Cerebellar cortex (tissue), 1 donor: ENCODE results near the gene PRLR.

Source experiments
- DNase-seq: peaks from one replicate; pipeline ENCODE4 v3.0.0-alpha.2; 2015; ENCODE audit warnings: low spot score

Gene PRLR

DNA sequence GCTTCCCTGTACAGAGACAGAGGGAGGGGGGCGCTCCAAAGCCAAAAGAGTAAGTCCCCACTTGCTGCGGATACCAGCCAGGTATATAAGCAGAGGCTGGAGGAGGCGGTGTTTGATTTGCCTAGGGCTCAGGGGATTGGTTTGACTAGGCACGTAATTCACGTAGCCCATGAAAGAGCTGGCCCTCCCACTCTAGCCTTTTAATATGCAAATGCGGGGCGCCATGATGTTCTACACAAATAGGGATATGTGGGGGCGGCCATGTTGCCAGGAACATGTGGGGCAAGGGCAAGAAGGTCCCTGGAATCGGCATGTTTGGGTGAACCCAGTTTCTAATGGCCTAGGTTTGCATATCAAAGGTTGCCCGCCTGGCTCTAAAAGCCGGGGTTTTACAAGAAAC, 3.3 kb upstream of the PRLR start:
- no peak for DNase-seq

DNA sequence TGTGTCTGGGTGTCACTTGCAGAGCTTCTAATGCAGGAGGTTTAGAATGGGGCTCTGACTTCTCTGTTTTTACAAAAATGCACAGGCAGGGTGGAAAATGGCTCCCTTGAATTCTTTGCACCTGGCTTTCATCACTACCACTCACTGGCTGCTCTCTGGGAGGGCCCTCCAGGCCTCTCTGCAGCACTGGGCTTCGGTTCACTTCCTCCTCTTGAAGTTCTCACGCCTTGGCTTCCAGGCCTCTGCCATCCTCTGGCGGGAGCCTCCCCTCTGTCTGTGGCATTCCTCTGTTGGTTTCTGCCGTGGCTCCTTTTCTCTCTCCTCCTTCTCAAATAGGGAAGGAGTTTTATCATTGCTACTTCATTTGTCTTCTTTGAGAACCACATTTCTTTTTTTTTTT, 2.8 kb upstream of the PRLR start:
- DNase-seq: no peak

DNA sequence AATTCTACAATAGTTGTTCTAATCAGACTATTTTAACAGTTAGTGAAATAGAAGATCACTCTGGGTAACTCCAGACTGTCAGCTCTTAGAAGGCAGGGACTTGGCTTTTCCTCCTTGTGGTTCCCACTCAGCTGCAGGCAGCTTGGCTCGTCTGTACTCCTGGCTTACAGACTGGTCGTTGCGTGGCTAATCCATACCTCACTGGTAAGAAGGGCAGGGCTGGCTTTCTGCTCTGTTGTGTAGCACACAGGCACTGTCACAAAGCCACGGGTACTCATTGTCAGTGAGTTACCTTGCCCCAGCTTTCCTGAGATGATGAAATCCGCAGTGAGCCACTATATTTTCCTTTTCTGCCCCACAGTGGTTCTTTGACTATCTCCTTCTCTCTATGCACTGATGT, 1.8 kb upstream of the PRLR start:
- DNase-seq: no peak

DNA sequence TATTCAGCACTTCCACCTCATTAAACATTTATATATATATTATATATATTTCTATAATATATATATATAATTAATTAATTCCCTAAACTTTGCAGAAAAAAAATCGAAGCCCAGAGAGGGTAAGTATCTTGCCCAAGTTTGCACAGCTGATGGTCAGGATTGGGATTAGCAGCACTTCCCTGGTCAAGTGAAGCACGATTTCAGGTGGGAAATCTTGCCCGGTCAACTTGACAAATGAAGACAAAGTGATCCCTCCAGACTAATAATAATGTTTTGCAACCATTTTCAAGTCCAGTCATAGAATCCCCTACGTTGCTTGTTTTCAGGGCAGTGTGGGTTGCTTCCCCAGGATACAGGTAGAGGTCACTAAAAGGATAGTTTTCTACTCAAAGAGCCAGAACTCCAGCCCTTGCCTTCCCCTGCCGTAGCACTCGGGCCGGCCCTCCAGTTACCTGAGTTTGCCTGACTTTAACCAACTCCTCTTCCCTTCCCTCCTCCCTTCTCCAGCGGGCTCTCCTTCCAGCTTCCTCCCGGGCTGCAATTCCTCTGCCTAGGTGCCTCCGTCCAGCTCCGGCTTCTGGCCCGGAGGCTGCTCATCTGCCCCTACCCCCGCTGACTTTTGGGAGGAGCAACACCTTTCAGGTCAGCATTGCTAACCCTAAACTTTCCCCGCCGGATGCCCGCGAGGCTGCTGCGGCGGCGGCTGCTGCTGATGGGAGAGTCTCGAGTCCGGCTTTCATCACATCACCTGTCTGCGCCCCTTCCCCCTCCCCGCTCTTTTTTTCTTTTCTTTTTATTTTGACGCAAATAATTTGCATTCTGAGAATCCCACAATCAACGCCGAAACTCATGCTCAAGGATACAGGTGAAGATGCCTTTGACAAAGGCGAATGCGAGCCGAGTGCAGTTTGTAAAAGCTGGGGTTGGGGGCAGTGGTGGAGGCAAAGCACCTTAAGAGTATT, 930 bp downstream of the PRLR start:
- DNase-seq: peak; percentile 11

DNA sequence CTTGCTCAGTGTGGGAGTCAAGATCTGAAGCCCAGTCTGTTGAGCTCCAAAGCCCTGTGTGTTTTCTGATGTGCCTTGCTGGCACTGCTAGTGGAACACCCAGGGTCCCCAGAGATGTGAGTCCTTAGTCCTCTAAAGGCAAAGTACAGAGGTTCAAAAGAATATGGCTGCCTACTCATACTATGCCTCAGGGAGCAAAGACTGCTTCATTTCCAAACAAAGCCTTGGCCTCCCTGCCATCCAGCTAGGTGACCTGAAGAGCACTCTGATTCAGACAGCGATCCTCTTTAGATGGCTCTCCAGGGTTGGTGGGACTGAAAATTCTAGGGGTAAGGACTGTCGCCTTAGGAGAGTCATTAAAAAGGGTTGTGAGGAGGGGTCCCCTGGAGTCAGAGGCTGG, 2.0 kb downstream of the PRLR start:
- DNase-seq: no peak

DNA sequence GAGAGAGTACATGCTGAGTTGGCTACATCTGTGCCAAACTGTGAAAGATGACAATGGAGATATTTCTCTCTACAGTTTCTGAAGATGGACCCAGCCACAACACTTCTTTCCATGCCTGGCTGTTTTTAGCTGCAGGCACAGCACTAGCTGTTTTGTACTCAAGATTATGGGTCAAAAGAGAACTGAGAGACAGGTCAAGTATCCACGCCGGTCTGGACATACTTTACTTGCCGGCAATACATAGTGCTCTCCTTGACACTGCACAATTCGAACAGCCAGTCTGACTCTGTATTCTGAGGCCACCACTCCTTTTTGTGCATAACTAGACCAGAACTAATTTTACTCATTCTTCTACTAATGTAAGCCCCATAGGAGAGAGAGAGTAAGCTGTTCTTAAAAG, 2.6 kb downstream of the PRLR start:
- DNase-seq: no peak

DNA sequence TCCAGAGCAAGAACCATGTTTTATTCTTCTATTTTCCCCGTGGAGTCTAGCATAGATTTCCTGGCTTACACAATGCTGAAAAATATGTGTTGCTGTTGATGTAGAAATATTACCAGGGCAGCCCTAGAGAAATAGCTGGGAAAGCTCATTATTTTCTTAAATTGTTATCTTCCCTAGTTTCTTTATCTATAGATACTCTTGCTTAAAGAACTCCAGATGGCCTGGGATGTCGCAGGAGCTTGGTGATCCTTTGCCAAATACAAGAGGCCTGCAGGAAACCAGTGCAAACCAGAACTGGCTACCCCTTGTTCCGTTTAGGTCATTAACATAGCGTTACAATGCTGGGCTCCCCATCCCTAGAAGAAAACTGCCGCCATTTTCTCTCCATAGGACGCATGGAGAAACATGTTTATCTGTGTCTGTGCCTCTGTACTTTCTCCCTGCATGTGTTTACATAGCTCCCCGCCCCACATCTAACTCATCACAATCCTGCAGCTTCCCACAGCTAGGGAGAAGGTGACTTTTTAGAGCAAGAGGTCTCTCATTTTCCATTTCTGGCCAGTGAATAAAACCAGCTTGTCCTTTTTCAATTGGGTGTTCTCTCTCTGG, 6.4 kb downstream of the PRLR start:
- no peak for DNase-seq

DNA sequence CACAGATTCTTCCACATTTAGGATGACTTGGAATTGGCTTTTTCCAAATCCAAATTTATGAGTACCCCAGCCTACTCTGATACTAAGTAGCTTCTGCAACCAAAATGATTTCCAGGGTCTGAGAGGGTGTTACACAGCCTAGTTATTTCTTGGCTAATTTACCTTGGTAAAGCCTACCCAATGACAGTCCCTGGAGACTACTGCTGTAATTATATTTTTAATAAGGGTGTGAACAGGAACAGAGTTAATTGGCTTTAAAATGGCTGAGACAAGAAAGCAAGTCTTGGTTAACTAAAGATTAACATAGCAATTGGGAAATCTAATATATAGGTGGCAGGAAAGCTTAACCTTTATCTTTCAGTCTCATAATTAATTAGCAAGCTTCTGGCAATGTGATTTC, 9.3 kb downstream of the PRLR start:
- no peak for DNase-seq

DNA sequence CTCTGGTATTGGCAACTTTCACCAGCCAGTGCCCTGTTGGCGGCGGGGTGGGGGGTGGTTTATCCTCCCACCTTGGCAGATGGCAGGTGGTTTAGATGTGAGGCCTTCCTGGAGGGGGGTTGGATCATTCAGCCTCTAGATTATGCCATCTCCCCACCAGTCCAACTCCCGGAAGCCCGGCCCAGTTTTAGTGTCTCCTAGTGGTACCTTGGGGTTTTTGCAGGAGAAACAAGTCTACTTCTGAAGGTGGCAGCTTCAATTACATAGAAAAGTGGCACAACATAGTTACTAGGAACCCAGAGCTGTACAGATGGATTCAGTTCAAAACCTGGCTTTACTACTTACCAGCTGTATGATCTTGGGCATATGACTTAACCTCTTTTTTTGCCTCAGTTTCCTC, 11.3 kb downstream of the PRLR start:
- no peak for DNase-seq

DNA sequence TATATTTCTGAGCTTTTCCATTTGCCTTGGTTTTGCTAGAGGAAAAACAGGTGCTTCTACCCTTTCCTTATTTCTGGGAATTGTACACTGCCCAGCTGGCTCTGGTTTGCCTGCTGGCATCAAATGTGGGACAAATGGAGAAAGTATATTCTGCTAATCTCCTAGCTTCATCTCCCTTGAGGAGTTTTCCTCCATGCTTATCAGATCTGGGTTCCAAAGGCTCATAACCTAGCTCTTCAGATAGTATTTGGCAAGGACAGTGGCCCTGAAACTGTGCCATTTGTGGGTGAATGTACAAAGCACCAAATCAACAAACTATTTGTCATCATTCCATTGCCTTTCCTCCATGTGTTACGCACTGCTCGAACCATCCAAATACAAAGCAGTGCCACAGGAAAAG, 16.2 kb downstream of the PRLR start:
- DNase-seq: peak; percentile 54

DNA sequence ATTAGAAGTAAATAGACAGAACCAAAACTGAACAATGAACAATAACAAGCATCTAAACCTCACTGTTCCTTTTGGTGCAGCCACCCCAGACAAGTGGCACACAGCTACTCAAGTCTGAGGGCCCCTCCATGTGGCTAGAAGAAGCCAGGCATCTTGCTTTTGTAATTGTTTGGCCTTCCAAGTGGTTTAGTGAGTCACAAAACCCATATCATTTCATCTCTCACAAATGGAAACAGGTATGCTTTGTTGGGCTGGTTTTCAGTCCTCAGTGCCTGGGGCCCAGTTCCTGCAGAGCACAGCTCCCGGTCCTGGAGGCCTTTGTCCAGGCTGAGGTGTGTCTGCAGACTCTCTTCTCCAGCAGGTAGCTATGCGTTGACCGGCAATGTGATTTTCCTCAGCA, 16.7 kb downstream of the PRLR start:
- DNase-seq: no peak

DNA sequence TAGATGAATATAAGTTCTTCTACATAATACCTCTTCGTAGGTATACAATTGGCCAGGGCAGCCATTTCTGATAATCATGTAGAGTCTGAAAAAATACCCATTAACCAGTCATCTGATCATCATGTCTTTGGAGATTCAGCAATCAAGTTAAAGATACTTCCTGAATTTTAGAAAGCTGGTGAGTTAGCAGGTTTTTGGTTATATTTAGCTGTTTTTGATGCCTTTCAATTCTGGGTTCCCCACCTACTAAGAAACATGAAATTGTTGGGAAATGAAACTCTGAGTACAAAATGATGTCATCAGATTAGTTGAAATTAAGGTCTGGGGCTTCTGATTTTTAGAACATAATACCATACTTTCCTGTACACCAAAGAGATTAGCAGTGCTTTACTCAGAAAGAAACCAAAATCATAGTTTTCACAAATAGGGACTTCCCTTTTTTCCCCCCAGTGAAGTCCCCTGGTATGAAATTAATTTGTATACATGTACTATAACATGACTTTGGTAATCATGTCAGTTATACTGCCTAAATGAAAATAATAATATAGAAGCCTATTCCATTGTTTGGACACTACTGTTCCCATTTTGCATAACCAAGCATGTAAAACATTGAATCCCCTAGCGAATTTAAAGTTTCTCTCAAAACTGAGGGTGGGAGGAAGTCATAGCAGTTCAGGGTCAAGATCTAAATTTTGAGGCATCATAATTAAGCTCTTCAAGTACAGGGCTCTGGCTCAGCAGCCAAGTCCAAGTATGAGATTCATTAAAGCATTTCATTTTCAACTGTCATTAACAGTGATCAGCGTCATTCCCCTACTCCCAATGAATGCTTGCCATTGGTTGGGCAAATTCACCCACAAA, 17.9 kb downstream of the PRLR start:
- DNase-seq: no peak

DNA sequence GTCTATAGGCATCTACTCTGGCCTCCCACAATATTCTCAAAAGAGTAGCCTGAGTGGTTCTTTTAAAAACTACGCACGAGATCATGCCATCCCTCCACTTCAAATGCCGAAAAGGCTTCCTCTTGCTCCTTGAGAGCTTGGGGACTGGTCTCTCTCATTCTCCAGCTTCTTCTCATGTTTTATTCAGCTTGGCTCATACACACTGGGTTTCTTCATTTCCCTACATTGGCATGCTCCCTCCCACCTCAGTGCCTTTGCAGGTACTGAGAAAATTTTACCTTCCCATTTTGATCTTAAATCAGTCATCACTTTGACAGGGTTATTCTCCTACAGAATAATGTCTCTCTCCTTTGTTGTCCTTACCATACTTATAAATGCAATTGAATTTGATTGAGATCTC, 20.4 kb downstream of the PRLR start:
- no peak for DNase-seq

DNA sequence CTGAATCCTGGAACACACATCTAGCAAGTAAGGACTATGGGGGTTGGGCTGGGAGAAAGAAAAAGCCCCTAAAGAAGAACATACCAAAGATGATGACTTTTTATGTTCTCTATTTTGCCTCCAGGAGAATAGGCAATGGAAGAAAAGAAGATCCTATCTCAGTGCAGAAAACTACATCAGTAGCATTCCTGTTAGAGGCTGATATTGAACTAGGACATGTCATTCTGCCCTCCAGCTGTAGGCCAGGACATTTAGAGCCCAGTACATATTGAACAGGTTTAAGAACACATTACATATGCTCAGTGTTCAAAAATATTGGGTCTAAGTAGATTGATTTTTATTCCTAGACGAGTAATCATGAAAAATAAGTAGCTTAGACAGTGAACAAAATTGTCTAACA, 24.7 kb downstream of the PRLR start:
- no peak for DNase-seq

DNA sequence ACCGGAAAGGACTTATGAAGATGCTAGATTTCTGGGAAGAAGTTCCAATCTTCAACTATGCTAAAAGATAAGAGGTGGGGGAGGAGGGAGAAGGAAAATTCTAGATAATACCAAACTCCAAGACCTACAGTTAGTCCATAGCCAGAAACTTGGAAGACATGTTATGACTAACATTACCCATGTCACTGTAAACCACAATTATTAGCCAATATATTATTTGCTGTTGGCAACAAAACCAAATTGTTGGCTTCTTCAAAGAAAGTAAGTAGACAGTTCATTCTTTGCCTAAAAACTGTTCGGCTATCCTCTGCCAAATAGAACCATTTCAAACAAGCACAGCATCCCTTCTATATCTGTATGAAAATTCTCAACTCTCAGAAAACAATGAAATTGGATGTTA, 25.1 kb downstream of the PRLR start:
- no peak for DNase-seq

DNA sequence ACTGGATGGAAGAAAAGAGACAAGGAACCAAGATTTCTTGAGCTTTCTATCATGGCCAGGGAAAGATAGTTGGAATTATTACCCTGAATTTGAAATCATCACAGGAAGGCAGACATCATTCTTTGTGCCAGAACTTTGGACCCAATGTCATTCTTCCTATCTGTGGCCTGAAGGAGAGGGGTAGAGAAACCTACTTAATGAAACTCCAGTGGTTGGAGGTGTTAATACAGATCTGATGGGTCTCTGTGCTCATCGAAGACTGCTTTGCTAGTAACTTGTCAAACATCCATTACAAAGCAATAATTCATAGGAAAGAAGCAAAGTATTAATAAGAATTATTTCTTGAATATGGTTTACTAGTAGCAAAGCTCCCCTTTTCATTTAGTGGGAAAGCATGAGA, 26.9 kb downstream of the PRLR start:
- no peak for DNase-seq

DNA sequence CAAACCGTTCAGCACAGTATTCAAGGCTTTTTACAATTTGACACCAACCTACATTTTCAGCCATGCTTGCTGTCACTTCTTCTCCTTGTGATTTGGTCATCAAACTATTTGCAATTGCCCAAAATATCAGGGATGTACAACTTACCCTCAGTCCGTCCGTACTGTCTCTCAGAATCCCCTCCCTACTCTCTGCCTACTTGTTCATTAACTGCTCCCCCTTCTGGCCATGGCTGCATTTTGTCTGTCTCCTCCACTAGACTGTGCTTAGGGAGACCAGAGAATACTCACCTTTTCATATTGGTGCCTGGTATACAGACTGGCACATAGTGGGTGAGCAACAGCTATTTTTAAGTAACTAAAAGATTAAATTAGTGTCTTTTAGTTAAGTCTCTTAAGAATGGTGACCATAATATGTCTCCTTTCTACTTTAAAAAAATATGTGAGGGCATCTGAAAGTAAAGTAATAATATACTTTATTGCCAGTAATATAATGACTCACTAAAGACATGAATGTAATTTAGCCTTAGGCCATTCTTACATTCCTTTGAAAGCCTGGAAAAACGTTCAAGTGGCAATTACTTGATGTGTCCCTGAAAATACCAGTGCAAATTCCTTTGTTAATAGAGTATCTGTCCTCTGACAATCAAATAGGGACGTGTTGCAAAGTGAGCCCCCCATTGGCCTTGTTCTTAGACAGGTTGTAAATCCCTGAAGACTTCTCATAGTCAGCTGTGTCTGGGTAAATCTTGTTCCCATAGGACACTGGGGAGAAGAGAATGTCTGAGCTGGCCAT, 27.8 kb downstream of the PRLR start:
- peak; percentile 35 for DNase-seq

DNA sequence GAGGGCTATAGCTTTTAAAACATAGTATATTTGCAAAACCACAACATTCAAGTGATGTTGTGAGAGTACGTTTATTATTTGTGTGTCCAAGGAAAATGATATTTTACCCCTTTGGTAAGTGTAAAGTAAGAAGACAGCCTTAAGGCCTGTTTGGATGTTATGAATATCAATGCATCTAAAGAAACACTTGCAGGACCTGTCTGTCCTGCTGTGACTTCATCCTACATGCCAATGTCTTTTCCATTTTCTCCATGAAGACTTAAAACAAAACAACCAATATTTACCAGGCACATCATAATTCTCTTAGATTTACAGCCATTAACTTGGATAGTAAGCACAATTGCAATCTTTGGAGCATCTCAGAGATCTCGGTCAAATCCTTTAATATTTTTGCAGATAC, 29.0 kb downstream of the PRLR start:
- no peak for DNase-seq

DNA sequence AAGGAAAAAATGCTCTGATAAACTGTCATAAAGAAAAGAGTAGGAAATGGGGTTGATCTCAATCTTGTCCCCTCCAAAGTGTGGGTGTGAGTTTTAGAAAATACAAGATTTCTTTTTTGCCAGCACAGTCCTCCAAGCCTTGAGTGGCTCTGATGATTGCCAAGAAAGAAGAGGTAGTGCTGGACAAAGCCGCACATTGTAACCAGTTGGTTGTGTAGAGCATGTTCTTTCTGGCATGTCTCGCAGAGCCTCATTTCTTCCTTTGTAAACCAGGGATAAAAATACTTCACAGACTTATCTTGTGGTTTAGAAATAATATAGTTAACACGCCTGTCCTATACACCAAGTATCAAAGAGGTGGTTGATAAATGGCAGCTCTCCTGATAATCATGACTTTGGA, 30.4 kb downstream of the PRLR start:
- DNase-seq: no peak

DNA sequence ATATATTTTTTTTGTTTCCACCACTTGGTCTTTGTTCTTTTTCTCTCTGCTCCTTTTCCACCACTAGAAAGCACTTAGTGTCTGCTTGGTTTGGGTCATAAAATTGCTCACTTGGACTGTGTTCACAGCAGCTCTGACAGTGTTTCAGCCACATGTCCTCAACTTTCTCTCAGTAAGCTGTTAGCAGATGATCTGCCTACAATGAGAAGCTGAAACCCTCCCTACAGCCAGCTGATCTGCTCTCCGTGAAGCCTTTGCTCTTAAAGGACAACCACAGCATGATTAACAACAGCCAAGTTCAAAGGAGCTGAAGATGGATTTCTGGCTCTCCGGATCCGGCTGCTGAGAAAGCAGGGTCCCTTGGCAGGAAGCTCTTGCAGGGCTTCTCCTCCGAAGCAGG, 31.6 kb downstream of the PRLR start:
- no peak for DNase-seq

DNA sequence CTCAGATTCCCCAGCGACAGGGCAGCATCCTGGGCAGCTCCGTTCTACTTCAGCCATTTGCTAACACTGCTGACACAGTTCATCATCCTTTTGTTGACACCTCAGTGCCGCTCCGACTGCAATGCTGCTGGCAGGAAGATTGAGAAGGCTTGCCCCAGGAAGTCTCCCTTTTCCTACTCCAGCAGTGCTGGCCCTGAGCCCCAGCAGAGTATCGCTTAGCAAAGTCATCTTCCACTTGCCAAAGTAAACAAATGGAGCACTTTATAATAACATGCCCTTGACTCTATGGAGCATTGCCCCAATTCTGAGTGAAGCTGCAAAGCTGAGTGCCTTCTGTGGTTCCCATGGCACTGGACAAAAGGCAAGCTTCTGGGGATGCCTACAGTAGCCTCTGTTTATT, 32.2 kb downstream of the PRLR start:
- DNase-seq: peak; percentile 8

DNA sequence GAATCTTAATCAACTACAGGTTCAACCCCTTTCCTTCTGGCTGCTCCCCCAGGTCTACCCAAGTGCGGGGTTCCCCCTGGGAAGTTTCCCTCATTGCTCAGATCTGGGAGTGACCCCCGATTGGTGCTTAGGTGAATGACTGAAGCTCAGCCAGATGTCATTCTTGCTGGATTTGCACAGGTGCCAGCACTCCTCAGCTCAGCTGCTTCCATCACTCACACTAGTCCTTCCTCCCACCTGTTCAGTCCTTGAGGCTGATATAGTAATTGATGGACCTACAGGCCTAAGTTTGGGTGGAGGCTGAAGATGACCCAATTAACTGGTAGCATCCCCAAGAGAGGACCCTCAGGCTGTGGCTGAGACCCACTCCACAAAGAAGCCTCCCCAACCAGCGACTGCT, 32.9 kb downstream of the PRLR start:
- DNase-seq: no peak
